GM19035 (cell line): ENCODE data around the gene HOXD8.

Experiments
- ATAC-seq: cut with Tn5 transposase; IDR thresholded peaks from one replicate; pipeline ENCODE4 v1.9.1; 2021; ENCODE audit not compliant: unreplicated experiment

The HOXD8 gene

GRCh38 chr2:176102309-176102866 is 27.1 kb upstream of the HOXD8 start:
- no peak for ATAC-seq

DNA sequence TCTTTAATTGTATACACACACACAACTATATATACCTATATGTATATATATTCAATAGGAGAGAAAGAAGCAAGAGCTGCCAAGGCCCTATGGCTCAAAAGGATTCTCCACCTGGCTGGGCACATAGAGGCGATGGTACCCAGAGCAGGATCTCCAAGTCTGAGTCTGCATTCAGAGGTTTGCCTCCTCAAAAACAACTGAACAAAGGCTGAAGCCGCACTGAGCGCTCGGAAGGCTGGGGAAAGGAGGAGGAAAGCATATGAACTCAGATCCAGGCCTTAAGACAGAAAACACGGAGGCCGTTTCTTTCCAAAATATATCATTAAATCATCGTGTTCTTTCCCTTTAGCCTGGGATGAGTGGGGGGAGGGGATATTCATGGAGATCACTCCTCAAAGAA is 26.3 kb upstream of the HOXD8 start:
- no peak for ATAC-seq

- no peak for ATAC-seq
These were observed 25.7 kb upstream of the HOXD8 start for GRCh38 chr2:176103742-176104315.

GRCh38 chr2:176104316-176105077 is 25.0 kb upstream of the HOXD8 start:
- no peak for ATAC-seq

- ATAC-seq, result no peak
These were observed 24.3 kb upstream of the HOXD8 start for GRCh38 chr2:176105078-176105729.

DNA sequence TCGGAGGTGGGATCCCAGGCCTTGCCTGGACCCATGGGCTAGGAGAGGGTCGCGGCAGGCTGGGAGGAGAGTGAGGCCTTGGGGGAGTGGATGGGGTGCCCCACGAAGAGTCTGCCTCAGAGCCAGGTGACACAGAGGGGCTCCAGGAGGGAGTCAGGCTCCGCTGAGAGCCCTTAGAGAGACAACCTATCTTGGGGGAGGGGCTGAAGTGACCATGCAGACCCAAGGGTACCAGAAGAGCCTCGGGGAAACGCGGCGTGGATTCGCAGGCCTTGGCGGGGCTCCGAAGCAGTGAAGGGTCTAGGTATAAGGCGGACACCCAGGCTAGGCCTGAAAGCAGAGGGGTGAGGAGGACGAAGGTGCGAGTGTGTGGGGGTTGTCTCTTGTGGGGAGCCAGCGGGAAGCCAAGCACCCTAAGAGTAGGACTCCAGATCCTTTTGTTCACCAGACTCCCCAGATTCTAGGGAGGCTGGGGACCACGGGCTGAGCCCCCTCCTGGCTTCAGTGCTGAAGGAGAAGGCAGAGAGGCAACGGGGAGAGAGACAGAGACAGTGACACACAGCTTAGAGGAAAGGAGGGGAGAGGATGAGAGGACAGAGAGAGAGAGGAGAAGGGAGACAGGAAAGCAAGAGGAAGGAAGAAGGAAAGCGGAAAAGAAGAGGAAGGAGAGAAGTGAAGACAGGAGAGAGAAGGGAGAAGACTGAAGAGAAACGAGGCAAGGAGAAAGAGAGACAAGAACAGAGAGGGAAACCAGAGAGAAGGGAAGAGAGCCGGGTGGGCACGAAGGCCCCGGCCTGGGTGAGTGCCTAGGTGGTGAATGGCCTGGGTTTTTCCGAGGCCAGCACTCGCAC is 23.6 kb upstream of the HOXD8 start:
- ATAC-seq, result no peak

DNA sequence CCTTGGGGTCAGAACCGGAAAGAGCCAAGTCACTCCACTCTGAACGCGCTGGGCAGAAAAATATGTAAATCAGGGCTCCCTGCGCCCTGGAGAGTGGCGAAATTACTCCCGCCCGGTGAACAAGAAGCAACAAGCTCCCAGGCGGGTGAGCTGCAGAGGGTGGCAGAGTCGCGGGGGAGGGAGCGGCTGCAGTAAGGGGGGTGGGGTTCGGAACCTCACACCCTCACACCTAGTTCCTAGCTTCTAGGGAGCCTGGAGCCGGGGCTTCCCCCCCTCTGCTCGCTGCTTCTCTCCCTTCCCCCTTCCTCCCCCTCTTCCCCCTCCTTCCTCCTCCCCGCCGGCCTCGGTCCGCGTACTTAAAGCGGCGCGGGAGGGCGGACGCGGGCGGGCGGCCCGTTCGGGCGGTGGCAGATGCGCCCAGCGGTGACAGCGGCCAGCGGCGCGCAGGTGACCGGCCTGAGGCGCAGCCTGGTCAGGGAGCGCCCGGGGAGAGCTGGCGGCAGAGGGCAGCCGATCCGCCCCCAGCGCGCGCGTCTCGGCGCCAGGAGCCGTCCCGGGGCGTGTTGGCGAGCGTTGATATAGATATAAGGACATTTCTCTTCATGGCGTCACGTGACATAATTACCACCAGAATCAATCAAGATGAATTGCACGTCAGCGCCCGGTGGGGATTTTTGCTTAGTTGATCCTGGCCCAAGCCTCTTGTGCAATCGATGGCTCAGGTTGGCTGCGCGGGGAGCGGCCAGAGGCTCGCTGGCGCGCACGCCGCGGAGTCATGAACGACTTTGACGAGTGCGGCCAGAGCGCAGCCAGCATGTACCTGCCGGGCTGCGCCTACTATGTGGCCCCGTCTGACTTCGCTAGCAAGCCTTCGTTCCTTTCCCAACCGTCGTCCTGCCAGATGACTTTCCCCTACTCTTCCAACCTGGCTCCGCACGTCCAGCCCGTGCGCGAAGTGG is 22.6 kb upstream of the HOXD8 start, which contains the start of gene HOXD11:
TSS of gene HOXD11 (plus strand) at position 700 of the 959 bp plus-strand sequence. CDS start at position 776, 76 bp downstream.
- ATAC-seq, result no peak

DNA sequence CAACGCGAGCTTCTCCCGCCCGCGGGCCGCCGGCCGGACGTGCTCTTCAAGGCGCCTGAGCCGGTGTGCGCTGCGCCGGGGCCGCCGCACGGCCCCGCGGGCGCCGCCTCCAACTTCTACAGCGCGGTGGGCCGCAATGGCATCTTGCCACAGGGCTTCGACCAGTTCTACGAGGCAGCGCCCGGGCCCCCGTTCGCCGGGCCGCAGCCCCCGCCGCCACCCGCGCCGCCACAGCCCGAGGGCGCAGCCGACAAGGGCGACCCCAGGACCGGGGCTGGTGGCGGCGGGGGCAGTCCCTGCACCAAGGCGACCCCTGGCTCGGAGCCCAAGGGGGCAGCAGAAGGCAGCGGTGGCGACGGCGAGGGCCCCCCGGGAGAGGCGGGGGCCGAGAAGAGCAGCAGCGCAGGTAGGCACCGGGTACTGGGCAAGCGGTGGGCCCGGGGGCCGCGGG is 21.7 kb upstream of the HOXD8 start:
- no peak for ATAC-seq

- no peak for ATAC-seq
These were observed 20.2 kb upstream of the HOXD8 start for GRCh38 chr2:176109192-176109901.

DNA sequence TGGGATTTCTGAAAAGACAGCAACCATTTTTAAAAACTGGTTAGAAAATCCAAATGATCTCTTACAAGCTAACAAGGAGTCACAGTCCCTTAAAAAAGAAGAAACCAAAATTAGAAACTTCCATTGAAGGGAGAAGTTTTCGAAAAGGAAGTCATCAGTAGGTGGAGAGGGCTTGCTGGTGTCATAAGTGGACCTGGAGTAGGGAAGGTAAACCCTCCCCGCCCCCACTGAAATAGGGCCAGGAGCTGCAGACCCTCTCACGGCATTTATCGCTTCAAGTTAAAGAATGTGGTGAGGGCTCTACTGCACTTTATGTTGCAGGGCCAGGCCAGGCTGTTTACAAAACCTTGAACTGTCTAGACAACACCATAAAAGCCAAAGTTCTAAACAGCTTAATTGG is 19.6 kb upstream of the HOXD8 start:
- ATAC-seq, result no peak

DNA sequence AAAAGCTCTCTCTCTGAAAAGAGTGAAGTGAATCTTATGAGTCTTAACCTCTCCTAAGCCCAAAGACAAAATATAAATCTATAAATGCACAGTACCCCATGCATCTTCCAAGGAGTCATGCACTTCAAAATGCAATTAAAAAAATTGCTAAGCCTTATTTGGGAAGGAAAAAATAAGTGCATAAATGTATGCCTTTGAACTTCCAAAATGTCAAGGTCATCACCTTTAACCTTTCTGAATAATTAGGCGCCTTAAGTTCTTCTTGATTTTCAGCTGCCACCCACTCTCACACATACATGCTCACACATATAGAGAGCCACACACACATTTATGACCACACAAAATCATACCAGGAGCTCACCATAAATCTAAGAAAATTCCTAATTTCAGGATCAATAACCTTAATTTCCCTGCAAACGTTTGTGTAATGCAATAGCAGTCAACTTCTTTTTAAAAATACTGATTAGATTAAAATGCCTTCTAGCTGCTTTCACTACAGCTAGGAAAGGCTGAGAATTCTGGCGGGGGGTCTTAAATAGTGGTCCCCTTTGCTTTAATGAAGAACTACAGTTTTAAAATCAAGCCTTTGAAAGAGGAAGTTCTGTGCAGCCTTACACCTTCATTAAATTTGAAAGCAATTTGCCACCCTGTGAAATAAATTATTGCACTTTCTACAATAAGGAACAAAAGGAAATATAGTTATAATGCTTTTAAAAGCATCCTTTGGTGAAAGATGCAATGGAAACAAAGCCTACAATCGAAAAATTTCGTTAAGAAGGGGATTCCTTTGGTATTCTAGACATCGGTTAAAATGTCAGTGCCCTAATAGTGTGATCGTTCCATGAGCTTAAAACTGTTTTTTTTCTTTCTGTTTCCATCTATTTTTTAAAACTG is 18.8 kb upstream of the HOXD8 start:
- no peak for ATAC-seq

DNA sequence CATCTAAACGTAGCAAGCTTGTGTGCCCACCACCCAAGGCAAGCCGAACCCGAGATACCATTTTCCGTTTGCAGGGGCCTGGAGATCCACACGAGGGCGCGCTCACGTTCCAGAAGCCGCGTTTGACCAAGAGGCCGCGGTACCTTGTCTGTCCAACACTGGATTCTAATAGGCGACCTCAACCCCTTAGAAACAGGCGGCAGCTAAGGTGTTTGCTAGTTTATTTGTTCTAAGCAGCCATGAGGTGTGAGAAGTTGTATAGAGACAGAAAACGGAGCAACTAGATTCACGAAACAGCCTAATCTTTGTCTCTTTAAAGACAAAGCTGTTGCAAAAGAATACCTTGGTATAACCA is 18.2 kb upstream of the HOXD8 start:
- ATAC-seq, result no peak

DNA sequence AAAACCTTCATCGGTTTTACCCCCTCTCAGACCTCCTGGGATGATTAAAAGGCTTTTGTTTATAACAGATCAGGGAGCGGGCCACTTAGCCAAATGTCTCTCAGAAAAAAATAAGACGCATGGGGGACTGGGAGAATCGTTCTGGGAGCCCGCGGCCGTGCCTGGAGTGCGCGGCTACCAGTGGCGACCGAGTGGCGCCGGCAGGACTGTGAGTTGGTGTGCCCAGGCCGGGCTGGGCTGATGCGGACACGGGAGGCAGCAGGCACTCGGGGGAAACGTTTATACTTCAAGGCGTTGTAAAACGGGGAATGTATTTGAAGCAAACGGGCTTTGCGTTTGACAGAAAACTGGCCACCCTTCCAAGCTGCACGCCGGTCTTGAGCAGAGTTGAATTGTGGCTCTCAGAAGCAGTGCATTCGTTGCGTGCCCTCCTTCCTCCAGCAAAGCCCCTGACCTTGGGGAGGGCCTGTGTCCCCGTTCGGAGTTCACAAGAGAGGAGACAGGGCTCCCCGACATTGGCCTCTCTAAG is 17.6 kb upstream of the HOXD8 start:
- no peak for ATAC-seq

DNA sequence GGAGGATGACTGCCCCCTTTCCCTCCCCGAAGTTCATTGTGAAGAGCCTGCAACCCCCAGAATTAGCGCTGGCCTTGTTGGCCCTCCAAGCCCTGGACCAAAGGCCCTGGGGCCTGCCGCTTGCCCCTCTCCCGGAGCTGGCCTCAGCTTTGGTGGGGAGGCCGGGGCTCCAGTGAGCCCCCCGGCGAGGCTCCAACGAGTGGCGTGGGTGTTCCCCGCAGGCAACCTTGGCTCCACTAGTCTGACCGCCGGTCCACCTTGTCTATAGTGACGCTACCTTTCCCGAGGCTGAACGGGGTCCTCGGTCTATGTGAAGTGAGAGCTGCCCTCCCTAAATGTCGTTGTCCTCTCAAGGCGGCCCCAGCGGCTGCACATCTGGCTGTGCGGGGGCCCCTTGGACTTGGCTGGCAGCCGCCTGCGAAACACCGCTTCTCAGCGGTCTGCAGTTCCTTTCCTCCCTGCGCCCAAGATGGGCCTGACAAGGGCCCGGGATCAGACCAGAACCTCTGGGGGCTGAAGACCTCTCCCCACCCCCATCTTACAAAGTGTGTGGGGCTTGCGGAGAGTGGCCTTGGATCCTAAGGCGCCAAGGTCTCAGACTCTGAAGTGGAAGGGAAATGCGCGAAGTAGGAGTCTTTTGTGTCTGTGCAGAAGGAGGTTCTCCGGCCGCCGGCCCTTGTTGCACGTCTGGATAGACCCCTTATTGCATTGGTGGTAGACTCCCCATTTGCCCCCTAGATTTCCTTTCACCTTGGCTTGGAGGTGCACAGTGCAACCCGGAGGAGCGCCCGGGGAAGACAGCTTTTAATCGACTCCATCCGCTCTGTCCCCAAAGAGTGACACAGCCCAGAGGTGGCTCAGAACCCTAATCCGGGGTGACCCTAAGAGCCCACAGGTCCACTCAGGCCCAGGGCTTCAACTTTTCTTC is 16.9 kb upstream of the HOXD8 start:
- ATAC-seq, result no peak

DNA sequence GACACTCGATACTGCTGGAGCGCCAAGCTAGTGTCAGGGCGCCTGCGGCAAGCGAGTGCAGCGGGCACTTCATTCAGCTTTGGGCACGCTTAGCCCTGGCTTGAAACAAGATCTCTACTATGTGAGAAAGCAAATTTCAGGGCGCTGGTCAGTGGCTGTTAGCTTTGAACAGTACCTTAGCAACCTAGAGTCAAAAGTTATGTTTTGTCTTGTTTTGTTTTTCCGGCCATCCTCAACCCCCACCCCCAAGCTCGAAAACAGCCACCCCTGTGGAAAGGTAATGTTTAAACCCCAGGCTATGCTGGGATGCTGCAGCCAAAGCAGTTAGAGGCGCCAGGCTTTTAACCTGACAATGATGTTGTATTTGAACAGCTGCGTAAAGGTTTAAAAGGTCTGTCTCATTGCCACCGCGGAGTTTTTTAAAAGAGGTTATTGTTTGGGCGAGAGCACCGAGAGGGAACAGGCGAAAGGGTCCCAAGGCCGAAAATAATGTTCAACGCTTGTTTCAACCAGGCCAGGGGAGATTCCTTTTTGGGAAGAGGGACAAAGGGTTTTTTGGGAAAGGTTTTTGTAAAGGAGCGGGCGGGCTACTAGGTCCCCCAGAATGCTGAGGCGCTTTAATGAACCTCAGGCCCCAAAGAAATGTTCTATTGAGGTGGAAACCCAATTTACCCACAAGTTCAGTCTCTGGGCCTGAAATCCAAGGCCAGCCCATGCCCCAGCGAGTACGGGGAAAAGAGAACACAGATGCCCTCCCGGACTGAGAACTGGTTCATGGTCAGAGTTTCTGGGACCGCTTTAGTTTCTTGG is 15.2 kb upstream of the HOXD8 start:
- no peak for ATAC-seq
